GM21529 (cell line): Measurements from ENCODE around the gene NEK4.

ENCODE experiments used
- ATAC-seq: cut with Tn5 transposase; IDR thresholded peaks from one replicate; pipeline ENCODE4 v1.9.1; 2021; ENCODE audit not compliant: unreplicated experiment

NEK4 gene

GRCh38 chr3:52793702-52794611, 23.2 kb upstream of the NEK4 start:
- no peak for ATAC-seq

GRCh38 chr3:52792961-52793695, 22.4 kb upstream of the NEK4 start:
- no peak for ATAC-seq

DNA sequence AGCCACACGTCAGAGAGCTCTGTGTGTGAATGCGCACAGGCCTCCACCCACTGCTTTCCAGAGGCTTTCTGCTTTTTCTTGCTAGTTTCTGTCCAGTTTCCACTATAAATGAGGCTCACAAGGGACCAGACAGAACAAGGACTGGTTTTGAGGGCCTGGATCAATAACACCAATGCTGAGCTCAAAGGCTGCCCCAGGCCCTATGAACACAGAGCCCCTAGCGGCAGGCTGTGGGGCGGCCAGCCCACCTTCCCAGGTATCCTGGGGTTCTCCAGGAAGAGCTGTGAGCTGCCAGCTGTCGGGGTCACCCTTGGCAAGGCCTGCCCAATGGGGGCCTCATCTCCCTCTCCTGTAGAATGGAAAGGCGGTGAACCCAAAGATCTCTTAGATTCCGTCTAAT, 21.7 kb upstream of the NEK4 start:
- no peak for ATAC-seq

DNA sequence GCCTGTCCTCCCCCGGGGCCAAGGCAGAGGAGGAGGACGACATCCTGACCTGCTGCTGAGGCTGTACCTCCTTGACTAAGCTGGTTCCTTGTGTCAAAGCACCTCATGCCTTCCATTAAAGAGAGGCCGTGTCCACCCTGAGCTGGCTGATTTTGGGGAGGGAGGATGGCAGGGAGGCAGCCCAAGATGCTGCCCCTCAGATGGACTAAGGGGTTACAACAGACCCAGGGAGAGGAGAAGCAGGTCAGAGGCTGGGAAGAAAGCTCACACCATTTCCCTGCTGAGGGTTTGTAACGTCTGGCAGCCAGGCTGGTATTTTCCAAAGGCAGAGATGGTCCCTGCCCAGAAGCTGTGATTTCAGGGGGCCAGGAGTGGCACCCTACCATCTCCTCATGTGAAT, 21.2 kb upstream of the NEK4 start:
- no peak for ATAC-seq

DNA sequence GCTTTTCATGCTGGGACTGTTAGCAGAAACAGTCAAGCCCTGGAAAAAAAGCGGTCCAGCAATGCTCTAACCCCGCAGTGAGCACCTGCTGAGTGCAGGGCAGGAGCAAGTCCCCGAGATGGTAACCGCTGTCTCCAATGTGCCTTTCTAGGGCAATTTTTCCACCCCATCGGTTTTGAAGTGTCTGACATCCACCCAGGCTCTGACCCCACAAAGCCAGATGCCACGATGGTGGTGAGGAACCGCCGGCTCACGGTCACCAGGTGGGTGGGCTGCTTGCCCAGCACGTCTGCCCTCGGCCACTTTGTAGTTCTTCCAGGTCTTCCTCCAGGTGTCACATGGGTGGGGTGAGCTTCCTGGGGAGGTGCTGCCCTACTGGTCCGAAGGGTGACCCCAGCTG, 20.6 kb upstream of the NEK4 start:
- no peak for ATAC-seq

DNA sequence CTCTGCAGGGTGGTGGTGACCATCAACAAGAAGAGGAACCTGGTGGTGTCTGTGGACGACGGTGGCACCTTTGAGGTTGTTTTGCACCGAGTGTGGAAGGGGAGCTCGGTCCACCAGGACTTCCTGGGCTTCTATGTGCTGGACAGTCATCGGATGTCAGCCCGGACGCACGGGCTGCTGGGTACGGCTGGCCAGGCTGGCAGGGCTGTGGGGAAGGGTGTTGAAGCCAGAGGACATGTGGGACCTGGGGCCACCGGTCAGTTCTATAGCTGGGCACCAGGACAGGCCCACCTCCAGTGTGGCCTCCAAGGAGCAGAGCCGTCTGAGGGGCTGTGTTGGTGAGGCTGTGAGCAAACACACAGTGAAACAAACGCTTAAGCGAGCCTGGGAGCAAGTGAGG, 20.0 kb upstream of the NEK4 start:
- ATAC-seq: no peak

GRCh38 chr3:52790337-52790736, 19.6 kb upstream of the NEK4 start:
- ATAC-seq: no peak

DNA sequence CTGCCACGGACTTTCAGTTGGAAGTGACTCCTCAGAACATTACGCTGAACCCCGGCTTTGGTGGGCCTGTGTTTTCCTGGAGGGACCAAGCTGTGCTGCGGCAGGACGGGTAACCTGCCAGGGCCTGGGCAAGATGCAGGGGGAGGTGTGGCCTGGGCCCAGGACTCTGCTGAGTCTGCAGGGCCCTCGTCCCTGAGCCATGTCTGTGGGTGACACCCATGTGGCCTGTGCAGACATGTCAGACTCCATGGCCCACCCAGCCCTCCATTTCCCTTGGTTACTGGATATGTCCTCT, 19.0 kb upstream of the NEK4 start:
- ATAC-seq: no peak

DNA sequence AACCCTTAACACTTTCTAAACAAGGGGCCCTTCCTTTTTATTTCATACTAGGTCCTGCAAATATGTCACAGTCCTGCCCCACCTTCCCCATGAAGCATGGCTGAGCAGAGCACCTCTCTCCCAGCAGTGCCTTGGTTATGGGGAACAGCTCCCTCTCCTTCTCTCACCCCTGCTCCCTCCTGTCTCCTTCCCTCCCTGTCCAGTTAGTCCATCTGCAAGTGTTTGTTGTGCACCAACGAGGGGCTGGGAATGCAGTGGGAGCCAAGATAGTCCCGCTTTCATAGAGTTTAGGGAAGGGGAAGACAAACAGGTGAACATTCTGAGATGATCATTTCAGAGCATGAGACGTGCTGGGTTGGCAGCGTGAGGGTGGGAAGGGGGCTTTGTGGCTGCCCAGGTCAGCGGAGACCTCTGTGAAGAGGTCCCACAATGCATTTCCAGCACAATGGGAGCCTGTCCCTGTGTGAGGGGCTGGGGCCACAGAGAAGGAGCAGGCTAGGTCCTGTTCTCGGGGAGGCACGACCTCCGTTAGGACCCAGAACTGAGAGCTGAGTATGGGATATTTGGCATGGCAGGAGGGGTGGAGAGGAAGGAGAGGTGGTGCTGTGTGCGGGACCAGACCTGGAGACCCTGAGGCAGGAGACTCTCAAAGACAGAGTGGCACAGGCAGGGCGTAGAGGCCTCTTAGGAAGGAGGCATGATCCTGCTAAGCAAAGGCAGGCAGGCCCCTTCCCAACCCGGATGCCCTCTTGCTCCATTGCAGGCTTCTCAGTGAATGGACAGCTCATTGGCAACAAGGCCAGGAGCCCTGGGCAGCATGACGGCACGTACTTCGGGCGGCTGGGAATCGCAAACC, 18.4 kb upstream of the NEK4 start:
- no peak for ATAC-seq

DNA sequence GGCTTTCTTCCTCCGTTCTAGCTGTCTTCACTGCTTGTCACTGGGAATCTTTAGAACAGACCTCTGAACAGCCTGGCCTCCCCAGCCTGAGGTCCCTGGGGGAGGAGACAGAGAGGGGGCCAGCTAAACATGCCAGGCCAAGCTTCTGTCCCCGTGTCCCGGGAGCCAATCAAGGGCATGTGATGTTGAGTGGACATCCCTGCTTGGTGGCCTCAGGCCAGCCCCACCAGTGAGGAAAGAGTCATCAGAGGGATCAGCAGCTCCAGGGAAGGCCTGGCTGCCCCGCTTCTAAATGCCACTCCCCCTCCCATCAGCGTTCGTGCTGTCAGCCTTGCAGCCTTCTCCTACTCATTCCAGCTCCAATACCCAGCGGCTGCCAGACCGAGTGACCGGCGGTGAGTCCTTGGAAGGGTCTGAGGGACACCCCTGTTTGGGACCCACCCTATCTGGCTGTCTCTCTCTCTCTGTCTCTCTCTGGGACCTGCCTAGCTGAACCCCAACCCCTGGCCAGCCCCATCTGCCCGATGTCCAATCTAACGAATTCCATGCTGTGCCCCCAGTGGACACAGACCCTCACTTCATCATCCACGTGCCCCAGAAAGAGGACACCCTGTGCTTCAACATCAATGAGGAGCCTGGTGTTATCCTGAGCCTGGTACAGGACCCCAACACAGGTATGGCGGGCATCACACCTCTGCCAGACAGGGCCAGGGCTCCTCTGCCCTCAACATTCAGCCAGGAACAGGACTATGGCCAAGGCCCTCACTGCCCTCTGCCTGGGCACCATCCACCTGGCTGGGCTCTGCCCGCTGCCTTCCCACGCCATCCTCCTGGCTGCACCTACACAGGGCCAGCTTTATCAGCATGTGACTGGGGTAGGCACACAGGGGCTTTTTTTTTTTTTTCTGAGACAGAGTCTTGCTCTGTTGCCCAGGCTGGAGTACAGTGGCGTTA, 17.2 kb upstream of the NEK4 start:
- no peak for ATAC-seq

DNA sequence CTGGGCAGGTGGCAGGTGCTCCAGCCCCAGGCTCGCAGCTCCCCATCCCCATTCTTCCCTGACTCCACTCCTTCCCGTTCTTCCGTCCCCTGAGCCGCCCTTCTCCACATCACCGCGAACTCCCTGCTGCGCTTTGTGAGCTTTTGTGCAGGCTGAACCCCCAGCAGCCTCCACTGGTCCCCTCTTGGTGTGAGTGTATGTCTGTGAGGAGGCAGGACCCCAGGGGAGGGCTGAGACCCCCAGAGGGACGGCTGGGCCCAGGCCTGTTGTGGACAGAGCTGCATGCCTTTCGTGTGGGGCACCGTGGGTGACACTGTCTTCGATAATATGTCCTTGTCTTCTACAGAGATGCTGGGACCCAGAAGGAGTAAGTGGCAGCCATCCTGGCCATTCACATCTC, 16.5 kb upstream of the NEK4 start:
- no peak for ATAC-seq

- no peak for ATAC-seq
These were observed 15.8 kb upstream of the NEK4 start for GRCh38 chr3:52786330-52787215.

GRCh38 chr3:52784931-52785590, 14.3 kb upstream of the NEK4 start:
- ATAC-seq: no peak

- ATAC-seq: no peak
These were observed 13.4 kb upstream of the NEK4 start for GRCh38 chr3:52784021-52784621.

DNA sequence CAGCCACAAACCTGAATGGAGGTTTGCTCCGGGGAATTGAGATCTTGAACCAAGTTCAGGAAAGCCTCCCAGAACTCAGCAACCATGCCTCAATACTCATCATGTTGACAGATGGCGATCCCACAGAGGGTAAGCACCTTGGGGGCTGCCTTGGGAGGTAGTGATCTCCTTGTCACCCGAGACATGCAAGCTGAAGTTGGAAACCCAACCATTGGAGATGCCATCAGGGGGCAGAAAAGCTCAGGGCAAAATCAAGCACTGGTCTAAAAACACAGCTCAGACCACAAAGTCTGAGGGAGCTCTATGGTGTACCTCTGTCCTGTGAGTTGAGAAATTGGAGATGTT, 12.4 kb upstream of the NEK4 start:
- no peak for ATAC-seq

DNA sequence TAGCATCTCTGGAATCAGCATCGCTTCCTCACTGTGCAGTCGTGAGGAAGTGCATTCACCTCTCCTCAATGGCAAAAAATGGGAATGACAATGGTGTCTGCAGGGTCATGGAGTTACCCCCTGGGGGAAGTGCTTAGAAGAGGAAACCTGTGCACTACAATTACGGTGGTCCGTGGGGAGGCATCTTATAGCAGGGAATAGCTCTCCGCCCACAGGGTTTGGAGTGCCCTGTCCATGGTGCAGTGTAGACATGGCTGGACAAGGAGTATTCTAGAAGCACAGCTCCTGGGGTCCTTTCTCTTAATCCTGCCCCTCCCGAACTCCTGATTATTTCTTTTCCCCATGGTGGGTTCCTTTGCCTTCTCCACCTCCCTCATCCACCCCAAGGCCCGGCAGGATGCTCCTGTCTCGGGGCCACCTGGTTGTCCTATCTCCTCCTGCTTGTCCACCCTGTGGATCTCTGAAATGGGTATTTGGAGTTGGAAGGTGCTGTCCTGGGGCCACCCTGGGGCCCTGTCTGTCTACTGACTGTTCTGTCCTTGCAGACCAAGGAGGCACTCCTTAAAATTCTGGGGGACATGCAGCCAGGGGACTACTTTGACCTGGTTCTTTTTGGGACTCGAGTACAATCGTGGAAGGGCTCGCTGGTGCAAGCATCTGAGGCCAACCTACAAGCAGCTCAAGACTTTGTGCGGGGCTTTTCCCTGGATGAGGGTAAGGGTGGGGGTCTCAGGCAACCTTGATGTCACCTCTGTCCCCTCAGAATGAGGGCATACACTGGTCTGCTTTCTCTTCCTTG, 11.9 kb upstream of the NEK4 start:
- ATAC-seq: no peak

DNA sequence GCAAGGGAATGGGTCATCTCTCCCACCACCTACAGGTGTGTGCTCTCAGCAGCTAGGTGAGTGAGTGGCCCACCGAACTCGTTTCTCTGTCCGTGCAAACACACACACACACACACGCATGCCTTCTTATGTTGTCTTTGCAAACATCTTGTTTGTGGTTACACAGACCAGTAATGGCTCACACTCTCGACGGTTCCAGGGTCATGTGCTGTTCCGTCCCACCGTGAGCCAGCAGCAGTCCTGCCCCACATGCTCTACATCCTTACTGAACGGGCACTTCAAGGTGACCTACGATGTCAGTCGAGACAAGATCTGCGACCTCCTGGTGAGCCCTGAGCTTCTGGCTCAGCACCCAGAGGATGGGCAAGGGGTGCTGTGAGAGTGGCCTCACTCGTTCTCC, 11.0 kb upstream of the NEK4 start:
- no peak for ATAC-seq
